CD4-positive, alpha-beta T cell treated with Interleukin-21 for 1 hour (primary cell): ENCODE measurements around the gene HOXA10.
A peak's percentile ranks its signal among the peaks of the same experiment; 100 is the strongest.

Experiments
- DNase-seq: peaks from one replicate; pipeline ENCODE4 v3.0.0-alpha.2; 2020

Gene HOXA10

GRCh38 chr7:27203365-27203953 lies 29.3 kb upstream of the HOXA10 start:
- no peak for DNase-seq

GRCh38 chr7:27202862-27203134 lies 28.7 kb upstream of the HOXA10 start:
- no peak for DNase-seq

DNA sequence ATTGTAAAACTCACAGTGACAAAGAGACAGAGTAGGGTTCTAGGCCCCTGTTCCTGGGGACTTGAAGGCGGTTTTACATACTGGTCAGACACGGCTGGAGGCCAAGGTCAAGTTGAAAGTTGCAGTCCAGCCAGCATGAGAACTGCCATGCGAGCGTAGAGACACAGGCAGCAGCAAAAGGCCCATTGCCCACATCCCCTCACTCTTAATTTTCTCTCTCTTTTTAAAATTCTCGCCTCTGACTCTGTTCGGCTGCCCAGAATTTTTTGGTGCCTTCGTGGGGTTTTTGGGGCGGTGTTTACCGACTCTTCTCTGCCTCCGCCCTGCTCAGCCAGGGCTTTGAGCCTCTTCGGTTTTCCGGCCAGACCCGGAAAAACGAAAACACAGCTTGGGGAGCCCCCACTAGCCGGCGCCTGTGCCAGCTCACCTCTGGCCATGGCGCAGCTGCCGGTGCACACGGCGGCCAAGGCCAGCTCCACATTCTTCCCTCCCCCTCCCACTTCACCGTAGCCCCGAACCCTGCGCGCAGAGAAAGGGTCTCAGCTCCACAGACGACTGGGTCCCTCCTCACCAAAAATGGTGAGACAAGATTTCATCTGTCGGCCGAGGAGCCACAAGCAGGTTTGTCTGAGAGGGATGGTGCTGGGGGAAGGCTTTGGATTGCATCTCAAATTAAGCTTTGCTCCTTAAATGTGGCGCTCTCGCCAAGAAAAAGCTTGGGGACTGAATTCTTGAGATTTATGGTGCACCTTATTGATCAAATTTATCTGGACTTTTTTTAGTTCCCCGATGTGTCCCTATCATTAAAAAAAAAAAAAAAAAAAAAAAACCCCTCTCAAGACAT lies 28.1 kb upstream of the HOXA10 start:
- DNase-seq, result no peak

DNA sequence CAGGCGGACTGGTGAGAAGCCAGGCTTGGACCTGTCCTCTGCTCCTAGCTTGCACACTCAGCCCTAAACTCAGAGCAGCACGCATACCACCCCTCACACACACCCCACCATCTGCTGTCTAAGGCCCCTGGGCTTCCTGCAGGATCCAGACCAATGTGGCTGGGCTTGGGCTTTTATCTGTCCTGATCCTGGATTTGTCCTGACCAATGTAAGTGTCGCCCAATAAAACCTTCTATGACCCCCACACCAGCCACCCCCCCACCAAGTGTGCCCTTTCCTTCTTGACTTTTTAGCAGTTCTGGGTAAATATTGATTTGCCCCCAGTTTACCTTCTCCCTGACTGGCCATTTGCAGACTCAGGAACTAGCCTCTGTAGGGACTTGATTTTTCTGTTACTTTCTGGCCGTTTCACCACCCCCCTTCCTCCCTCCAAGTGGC lies 27.5 kb upstream of the HOXA10 start:
- DNase-seq, result no peak

GRCh38 chr7:27200761-27201579 lies 26.9 kb upstream of the HOXA10 start:
- no peak for DNase-seq

DNA sequence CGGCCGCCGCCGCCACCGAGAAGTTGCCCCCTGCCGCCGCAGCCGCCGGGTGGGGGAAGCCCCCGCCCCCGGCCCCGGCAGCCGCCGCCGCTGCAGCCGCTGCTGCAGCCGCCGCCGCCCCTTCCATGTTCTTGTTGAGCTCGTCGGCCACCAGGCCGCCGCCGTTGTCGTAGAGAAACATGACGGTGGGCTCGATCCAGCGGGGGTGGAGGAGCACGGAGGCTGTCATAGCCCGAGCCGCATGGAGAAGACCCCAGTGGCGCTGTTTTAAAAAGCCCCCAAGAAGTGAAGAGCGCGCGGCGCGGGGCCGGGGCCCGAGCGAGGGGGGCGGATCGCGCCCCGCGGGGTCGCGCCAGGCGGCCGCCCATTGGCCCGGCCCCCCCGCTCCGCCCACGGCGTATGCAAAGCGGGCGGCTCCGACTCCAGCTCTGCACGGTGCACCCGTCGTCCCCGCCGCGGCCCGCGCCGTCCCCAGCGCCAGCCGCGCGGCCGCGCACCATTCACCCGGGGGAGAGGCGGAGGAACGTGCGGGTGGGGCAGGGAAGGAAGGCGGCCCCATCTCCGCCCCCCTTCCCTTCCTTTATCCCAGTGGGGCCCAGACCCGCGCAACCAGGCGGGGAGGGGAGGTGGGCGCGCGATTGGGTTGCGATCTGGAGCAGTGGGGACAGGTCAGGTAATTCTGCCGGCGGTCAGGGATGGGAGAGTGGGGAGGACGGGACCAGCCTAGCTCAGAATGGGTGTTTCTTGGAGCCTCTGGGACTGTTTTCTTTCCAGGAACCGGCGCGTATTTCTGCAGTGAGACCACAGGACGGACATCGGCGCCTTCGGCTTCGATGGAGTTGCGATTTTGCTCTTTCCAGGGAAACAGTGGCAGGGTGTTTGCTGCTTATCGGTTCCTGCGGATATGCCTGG lies 26.0 kb upstream of the HOXA10 start, which contains the start of gene HOXA13:
TSS of gene HOXA13 (minus strand) at position 243 of the 912 bp plus-strand sequence. CDS start at position 229, 14 bp downstream.
- DNase-seq, result no peak

- no peak for DNase-seq
These were observed 25.0 kb upstream of the HOXA10 start for GRCh38 chr7:27198871-27199801.

- no peak for DNase-seq
These were observed 24.2 kb upstream of the HOXA10 start for GRCh38 chr7:27198138-27198841.

DNA sequence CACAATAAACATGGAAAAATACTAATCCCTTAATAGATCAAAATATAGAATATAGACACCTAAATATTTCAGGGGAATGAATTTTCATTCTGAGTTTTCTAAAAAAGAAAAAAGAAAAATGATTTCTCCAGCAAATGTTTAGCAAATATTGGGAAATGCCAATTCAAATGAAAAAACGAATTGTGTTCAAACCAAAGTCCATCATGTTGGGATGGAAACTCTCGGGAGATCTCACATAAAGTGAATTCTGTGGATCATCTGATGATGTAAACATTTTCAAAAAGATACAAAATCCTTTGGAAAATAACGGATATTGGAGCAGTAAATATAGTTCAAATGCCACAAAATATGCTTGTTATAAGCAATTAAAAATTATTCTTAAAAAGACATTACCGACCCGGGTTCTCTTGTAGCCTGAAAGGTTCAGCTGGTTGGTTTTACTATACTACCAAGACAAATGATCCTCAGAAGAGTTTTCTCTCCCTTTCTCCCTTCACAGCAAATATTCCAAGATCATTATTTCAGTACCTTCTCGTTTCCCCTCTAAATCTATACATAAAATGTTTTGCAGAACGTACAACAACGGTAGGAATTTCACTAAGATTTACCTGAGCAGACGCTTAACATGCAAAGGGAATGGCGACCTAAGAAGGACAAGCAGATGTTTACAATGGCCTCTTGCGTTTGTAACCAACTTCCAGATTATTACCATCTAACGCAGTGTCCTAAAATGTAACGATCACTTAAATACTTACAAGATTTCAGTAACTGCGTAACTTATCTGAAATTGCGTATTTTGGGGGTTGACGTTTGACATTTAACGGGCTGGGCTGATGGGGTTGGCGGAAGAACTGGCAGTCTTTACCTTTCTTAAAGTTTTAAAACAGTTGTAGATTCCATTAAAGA lies 23.3 kb upstream of the HOXA10 start:
- DNase-seq, result no peak

- peak; percentile 82 for DNase-seq
These were observed 22.2 kb upstream of the HOXA10 start for GRCh38 chr7:27196287-27196767.

GRCh38 chr7:27194686-27195379 lies 20.7 kb upstream of the HOXA10 start:
- DNase-seq, result no peak

- DNase-seq, result no peak
These were observed 19.9 kb upstream of the HOXA10 start for GRCh38 chr7:27194002-27194352.

GRCh38 chr7:27193335-27194001 lies 19.3 kb upstream of the HOXA10 start:
- no peak for DNase-seq

GRCh38 chr7:27192546-27193334 lies 18.6 kb upstream of the HOXA10 start:
- no peak for DNase-seq

DNA sequence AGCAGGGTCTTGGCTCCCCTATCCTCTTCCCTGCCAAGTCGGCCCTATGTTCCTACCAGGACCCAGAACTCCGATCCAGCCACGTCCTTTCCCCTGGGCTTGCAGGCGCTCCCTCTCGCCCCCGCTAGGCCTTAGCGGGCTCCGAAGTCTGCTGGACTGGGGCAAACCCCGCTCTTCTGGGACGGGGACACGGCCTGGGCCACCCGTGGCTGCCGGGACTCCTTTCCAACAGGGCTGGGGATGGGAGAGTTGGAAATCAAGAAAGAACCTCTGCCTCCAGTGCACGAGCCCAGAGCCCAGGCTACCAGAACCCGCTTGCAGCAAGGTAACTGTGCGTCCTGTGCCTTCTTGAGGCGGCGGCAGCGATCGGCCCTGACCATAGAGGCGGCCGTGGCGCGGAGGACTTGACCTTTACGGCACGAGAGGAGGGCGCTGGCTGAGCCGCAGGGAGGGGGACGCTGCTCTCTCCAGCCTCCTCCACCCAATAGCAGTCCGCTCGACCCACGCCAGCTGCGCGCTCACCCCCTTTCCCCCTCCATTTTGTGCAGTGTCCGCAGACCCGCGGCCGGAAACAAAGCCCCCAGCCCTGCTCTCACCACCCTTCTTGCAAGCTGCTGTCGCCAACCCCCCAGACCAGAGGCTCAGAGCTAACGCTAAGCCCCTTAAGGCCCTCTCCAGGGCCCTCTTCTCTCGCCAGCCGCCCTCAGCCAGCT lies 17.9 kb upstream of the HOXA10 start:
- no peak for DNase-seq

- no peak for DNase-seq
These were observed 17.1 kb upstream of the HOXA10 start for GRCh38 chr7:27191161-27191731.
